ENCODE data around the gene FILIP1L.

The FILIP1L gene

GRCh38 chr3:99952306-99952705 is 162.0 kb downstream of the FILIP1L start:
- peak; percentile 60 for DNase-seq
- Histone ChIP-seq H3K27ac (no peak overlapping the region), H3K4me3 (ENCODE audit: low read depth, low read length) (no peak overlapping the region), H3K36me3 (replicated peaks) (no peaks in the 10 kb centered on the region), H3K27me3 (replicated peaks) (no peaks in the 10 kb centered on the region)
- in situ Hi-C loops (cut with HindIII; ENCODE audit: low pct_ligation_motif_present, low sequenced_read_pairs) = no loop called here
- TF ChIP-seq CTCF (IDR thresholded peaks at IDR 0.05; ENCODE audit: low read depth, low read length, missing control alignments) = no peak

- in situ Hi-C loops (cut with HindIII; ENCODE audit: low pct_ligation_motif_present, low sequenced_read_pairs) = no loop called here
- no peak for DNase-seq
- no peak overlapping the region for H3K27ac ChIP-seq
Measured at GRCh38 chr3:99951701-99952100, 162.6 kb downstream of the FILIP1L start.

GRCh38 chr3:99950921-99951320 is 163.4 kb downstream of the FILIP1L start:
- Histone ChIP-seq H3K27me3 (replicated peaks) (no peaks in the 10 kb centered on the region), H3K4me3 (ENCODE audit: low read depth, low read length) (no peak overlapping the region), H3K36me3 (replicated peaks) (no peaks in the 10 kb centered on the region), H3K27ac (no peak overlapping the region)
- TF ChIP-seq CTCF (IDR thresholded peaks at IDR 0.05; ENCODE audit: low read depth, low read length, missing control alignments) = no peak
- in situ Hi-C loops (cut with HindIII; ENCODE audit: low pct_ligation_motif_present, low sequenced_read_pairs) = no loop called here
- no peak for DNase-seq

More at GRCh38 chr3:99951701-99952100, 162.6 kb downstream of the FILIP1L start:
- no peaks in the 10 kb centered on the region for H3K27me3 ChIP-seq (replicated peaks)
- no peak for TF ChIP-seq CTCF (IDR thresholded peaks at IDR 0.05; ENCODE audit: low read depth, low read length, missing control alignments)
- no peaks in the 10 kb centered on the region for H3K36me3 ChIP-seq (replicated peaks)
- H3K4me3 ChIP-seq (ENCODE audit: low read depth, low read length) = no peak overlapping the region

GRCh38 chr3:99949956-99950670 is 164.2 kb downstream of the FILIP1L start:
- TF ChIP-seq CTCF (IDR thresholded peaks at IDR 0.05; ENCODE audit: low read depth, low read length, missing control alignments) = no peak
- in situ Hi-C loops (cut with HindIII; ENCODE audit: low pct_ligation_motif_present, low sequenced_read_pairs) = no loop called here
- no peak for DNase-seq

GRCh38 chr3:99948467-99949089 is 165.7 kb downstream of the FILIP1L start:
- Histone ChIP-seq H3K27ac (no peak overlapping the region), H3K4me3 (ENCODE audit: low read depth, low read length) (no peak overlapping the region), H3K27me3 (replicated peaks) (no peaks in the 10 kb centered on the region), H3K36me3 (replicated peaks) (no peaks in the 10 kb centered on the region)
- DNase-seq = no peak
- no peak for TF ChIP-seq CTCF (IDR thresholded peaks at IDR 0.05; ENCODE audit: low read depth, low read length, missing control alignments)
- in situ Hi-C loops (cut with HindIII; ENCODE audit: low pct_ligation_motif_present, low sequenced_read_pairs) = no loop called here

More at GRCh38 chr3:99949956-99950670, 164.2 kb downstream of the FILIP1L start:
- H3K27me3 ChIP-seq (replicated peaks) = no peaks in the 10 kb centered on the region
- H3K4me3 ChIP-seq (ENCODE audit: low read depth, low read length) = no peak overlapping the region
- no peak overlapping the region for H3K27ac ChIP-seq
- H3K36me3 ChIP-seq (replicated peaks) = no peaks in the 10 kb centered on the region
